ENCODE measurements around the gene ATRIP. TPM values are rescaled to one million over a fixed set of nuclear protein-coding genes. Genes with fewer than 3 reads are reported as not detected.
A peak's percentile ranks its signal among the peaks of the same experiment; 100 is the strongest.

Gene ATRIP
- total and polyA plus RNA-seq, 10 of the 15 experiments (the other 5 are each of a cell fraction or from before 2014, with no cell fraction given) = 1.4 to 16.0 (median 10.1) TPM

GRCh38 chr3:48503401-48504050 is 57.0 kb downstream of the ATRIP start:
- FAIRE-seq (no peak), DNase-seq (ENCODE audit: low read depth, low spot score) (no peak), ATAC-seq (no peak)
- no TSS peak for BruUV-seq (replicated peaks)
- ChIA-PET POLR2A (interaction anchor here (0.6 to 1.2 kb wide), 4 partner anchors 25 to 574 kb away, joined by 3 to 11 read pairs (median 6); no protein-coding TSS in a partner anchor), SMC1A (ENCODE audit: uncharacterized antibody, unreplicated experiment) (interaction anchor here (0.6 to 1.0 kb wide), 4 partner anchors 30 to 67 kb away, joined by 3 to 5 read pairs (median 3); no protein-coding TSS in a partner anchor), RAD21 (ENCODE audit: unreplicated experiment) (interaction anchor here (1.0 kb wide), 1 partner anchor 30 kb away, joined by 3 read pairs; no protein-coding TSS in a partner anchor), CTCF (interaction anchor here (0.9 to 2.1 kb wide), 3 partner anchors 31 to 159 kb away, joined by 3 to 13 read pairs (median 7); partner anchors contain the start of gene CELSR3)
- Histone ChIP-seq H3K9ac (ENCODE audit: control insufficient read depth, insufficient read depth, low read length) (peak overlapping the region; percentile 70), H2AFZ (ENCODE audit: control insufficient read depth, low read depth, low read length) (peak overlapping the region; percentile 93), H3K27ac (ENCODE audit: control insufficient read depth, insufficient read depth) (no peak overlapping the region), H3K4me2 (ENCODE audit: control insufficient read depth, insufficient read depth) (peak overlapping the region; percentile 96), H4K20me1 (ENCODE audit: control insufficient read depth, insufficient read depth) (no peaks in the 10 kb centered on the region), H3K36me3 (ENCODE audit: control insufficient read depth in 2 of 2, insufficient read depth in 2 of 2, low read length in 1 of 2) (no peaks in the 10 kb centered on the region), H3K9me3 (replicated peaks; ENCODE audit: control insufficient read depth, insufficient read depth, low read length) (no peaks in the 10 kb centered on the region; the same call in 2 of the 3 replicates), H3K79me2 (ENCODE audit: control insufficient read depth, insufficient read depth, low read length) (no peaks in the 10 kb centered on the region), H3K27me3 (replicated peaks in 1 of 2; ENCODE audit: control insufficient read depth in 2 of 2, insufficient read depth in 2 of 2, low read length in 1 of 2) (no peaks in the 10 kb centered on the region), H3K4me1 (ENCODE audit: control insufficient read depth, insufficient read depth, low read length) (peaks cover 6% of the 10 kb centered on the region), H3K4me3 (peak overlapping the region; percentile 73)
- TF ChIP-seq POU2F2 (IDR thresholded peaks at IDR 0.05; ENCODE audit: borderline replicate concordance, low read depth, low read length) (no peak), USF2 (IDR thresholded peaks at IDR 0.05; ENCODE audit: borderline replicate concordance, low read depth, low read length) (no peak), RUNX3 (IDR thresholded peaks at IDR 0.05; ENCODE audit: low read length) (no peak), DPF2 (IDR thresholded peaks at IDR 0.05) (0 out of 2 replicates have a peak, but pooled peaks have one; percentile 10), IKZF1 (conservative IDR thresholded peaks at IDR 0.05) (0 out of 2 replicates have a peak, but pooled peaks have one; percentile 8), RAD21 (IDR thresholded peaks at IDR 0.05; ENCODE audit: insufficient read depth, low read depth, low read length) (no peak), MXI1 (IDR thresholded peaks at IDR 0.05; ENCODE audit: low read depth, low read length) (no peak), NFXL1 (IDR thresholded peaks at IDR 0.05; ENCODE audit: borderline replicate concordance) (no peak), HSF1 (IDR thresholded peaks at IDR 0.05; ENCODE audit: low read depth, low read length) (no peak), POLR2A (IDR thresholded peaks at IDR 0.05; ENCODE audit: low read depth, low read length) (no peak), NR2F1 (conservative IDR thresholded peaks at IDR 0.05) (0 out of 2 replicates have a peak, but pooled peaks have one; percentile 38)
- intact Hi-C loops (cut with micrococcal nuclease; ENCODE audit: unreplicated experiment) = no loop called here
- 23% methylated on average over 21 of the region's 26 CpGs for WGBS (ENCODE audit: insufficient coverage, insufficient replicate concordance, low lambda C conversion rate, missing lambda C conversion rate)
- in situ Hi-C loops (cut with MboI) = no loop called here

Measured in GM12878 (cell line).